ENCODE measurements around the gene TRAF3.

TRAF3 gene

DNA sequence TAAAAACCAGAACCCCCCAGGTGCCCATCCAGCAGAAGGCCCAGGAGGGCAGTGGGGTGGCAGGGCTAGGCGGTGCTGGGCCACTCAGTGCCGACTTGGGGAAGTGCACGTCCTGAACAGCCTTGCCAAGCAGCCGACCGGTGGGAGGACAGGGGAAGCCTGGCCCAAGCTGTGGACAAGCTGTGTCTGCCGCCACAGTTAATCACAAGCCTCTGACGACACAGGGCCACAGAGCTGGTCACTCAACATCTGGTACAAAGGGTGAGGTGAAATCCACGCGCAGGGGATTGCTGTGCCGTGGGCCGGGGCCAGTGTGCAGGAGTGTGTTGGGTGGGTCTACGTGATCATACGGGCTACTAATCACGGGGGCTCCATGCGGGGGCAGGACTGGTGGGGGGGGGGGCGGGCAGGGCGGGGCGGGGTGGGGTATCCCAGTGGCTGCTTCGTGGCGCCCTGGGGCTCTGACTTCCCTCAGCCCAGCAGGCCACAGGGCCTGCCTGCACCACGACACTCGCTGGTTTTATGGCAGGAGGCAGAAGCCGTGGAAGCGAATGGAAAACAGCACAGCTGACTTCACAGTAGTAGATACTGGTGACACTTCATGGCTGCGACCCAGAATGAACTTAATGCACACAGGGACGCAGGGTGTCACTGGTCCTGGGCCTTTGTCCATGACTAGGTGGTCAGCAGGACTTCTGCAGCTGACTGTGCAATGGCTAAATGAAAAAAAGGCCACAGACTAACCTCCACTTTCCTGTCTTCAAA is 155.4 kb downstream of the TRAF3 start:
- ATAC-seq: no peak
- Mint-ChIP-seq H3K36me3 (peaks cover 25% of the 10 kb centered on the region), H3K9me3 (no peaks in the 10 kb centered on the region), H3K27me3 (no peaks in the 10 kb centered on the region), H3K4me3 (no peak overlapping the region), H3K4me1 (peaks cover 15% of the 10 kb centered on the region), H3K27ac (no peak overlapping the region)

DNA sequence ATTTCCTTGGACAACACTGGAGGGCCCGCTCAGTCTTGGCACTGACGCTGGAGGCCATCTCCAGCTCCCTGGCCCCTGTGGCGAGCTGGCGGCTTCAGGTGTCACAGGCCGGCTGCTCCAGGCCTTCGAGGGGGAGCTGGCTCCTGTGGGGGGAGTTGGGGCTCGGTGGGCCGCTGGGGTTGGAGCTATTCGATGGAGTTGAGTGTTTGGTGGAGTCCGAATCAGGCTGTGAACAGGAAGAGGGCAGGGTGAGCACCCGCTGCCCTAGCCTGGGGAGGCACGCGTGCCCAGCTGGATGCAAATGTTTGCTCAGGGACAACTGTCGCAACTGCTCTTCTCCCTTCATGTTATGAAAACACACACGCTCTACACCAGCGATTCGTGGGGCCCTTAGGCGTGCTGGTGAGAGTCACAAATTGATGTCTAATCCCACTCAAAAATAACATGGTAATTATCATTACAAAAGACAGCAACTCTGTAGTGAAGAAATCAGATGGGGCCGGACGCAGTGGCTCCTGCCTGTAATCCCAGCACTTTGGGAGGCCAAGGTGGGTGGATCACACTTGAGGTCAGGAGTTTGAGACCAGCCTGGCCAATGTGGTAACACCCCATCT is 156.5 kb downstream of the TRAF3 start:
- Mint-ChIP-seq H3K9me3 (no peaks in the 10 kb centered on the region), H3K27me3 (no peaks in the 10 kb centered on the region), H3K36me3 (peaks cover 26% of the 10 kb centered on the region), H3K27ac (no peak overlapping the region), H3K4me1 (peaks cover 15% of the 10 kb centered on the region), H3K4me3 (no peak overlapping the region)
- ATAC-seq: no peak

DNA sequence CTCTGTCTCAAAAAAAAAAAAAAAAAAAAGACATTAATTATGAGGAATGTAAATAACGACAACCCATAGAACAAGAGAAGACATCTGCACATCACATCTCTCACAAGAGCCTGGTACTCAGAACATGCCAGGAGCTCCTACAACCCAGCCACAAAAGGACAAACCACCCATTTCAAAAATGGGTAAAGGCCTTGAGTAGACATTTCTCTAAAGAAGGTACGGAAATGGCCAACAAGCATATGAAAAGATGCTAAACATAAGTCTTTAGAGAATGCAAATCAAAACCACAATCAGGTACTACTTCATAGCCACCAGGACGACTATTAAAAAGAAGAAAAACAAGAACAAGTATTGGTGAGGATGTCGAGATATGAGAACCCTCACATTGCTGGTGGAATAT is 158.5 kb downstream of the TRAF3 start:
- no peak for ATAC-seq
- Mint-ChIP-seq H3K36me3 (peaks cover 37% of the 10 kb centered on the region), H3K4me1 (peaks cover 15% of the 10 kb centered on the region), H3K27ac (no peak overlapping the region), H3K9me3 (no peaks in the 10 kb centered on the region), H3K4me3 (no peak overlapping the region), H3K27me3 (no peaks in the 10 kb centered on the region)

DNA sequence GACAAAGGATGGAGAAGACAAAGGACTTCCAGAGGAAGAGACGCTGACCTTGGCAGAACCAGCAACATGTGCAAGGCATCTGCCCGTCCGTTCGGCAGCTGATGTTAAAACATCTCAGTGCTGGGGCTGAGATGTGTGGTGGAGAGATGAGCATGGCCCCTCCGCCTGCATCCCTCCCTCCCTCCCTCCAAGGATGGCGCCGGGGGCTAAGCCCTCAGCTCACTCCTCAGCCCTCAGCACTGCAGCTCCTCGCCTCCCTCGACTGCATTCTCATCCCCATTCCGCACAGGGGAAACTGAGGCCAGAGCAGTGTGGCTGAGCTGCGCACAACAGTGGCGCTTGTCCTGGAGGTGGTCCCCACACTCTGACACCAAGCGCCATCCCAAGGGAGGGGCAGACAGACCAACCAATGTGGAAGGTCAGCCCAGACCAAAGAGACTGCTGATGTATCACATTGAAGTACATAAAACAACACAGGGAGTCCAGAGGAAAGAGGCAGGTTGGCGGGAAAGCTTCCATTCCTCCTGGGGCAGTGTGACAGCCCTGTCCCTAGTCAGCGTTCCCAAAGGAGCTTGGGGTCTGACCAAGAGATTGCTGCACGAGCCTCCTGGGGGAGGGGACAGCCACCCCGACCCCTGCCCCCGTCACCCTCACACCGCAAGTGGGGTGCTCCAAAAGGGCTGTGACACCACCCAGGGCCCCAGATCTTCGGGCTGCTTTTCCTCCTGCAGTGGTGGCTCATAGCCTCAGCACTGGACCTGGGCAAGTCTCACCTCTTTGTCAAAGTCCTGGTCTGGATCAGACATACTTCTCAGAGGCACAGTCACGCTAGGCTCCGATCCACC is 160.3 kb downstream of the TRAF3 start:
- H3K4me1 Mint-ChIP-seq: peaks cover 26% of the 10 kb centered on the region
- no peak overlapping the region for H3K4me3 Mint-ChIP-seq
- H3K9me3 Mint-ChIP-seq: no peaks in the 10 kb centered on the region
- ATAC-seq: no peak
- H3K27me3 Mint-ChIP-seq: no peaks in the 10 kb centered on the region
- H3K36me3 Mint-ChIP-seq: peaks cover 37% of the 10 kb centered on the region
- H3K27ac Mint-ChIP-seq: no peak overlapping the region

DNA sequence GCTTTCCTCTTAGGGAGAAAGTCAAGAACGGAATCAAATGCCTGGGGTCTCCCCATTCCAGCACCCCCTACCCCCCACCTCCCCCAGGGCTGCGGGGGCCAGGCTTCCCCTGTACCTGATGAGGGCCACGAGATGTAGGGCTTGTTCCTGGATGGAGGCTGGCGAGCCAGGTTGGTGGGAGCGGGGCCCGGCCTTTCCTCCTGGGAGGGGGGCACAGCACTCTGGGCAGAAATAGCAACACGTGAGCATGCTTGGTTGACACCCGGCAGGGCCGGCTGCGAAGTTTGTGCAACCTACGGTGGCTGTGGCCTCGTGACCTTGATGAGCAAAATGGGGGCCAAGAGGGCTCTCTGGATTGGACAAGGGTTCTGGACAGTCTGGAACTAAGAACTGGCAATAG is 160.9 kb downstream of the TRAF3 start:
- peaks cover 36% of the 10 kb centered on the region for H3K36me3 Mint-ChIP-seq
- no peak for ATAC-seq
- H3K27me3 Mint-ChIP-seq: no peaks in the 10 kb centered on the region
- no peaks in the 10 kb centered on the region for H3K9me3 Mint-ChIP-seq
- no peak overlapping the region for H3K4me3 Mint-ChIP-seq
- peaks cover 27% of the 10 kb centered on the region for H3K4me1 Mint-ChIP-seq
- no peak overlapping the region for H3K27ac Mint-ChIP-seq

DNA sequence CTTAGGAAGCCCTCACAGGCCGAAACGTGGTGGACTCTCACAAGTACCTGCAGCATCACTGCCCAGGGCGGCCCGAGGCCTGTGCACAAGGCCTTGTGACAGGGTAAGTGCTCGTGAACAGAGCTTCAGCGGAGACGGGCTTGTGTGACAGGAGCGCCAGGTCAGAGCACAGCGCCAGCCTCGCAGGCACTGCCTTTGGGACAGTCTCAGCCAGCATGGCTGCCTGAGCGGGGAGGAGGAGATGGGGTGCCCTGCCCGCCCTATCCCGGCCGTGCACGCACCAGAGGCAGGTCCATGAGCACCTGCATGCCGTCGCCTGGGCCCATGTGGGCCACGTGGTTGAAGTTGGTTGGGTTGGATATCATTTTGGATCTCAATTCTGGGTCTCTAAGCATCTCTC is 162.1 kb downstream of the TRAF3 start:
- Mint-ChIP-seq H3K4me1 (peaks cover 27% of the 10 kb centered on the region), H3K27ac (no peak overlapping the region), H3K36me3 (peaks cover 41% of the 10 kb centered on the region), H3K9me3 (no peaks in the 10 kb centered on the region), H3K4me3 (no peak overlapping the region), H3K27me3 (no peaks in the 10 kb centered on the region)
- no peak for ATAC-seq

DNA sequence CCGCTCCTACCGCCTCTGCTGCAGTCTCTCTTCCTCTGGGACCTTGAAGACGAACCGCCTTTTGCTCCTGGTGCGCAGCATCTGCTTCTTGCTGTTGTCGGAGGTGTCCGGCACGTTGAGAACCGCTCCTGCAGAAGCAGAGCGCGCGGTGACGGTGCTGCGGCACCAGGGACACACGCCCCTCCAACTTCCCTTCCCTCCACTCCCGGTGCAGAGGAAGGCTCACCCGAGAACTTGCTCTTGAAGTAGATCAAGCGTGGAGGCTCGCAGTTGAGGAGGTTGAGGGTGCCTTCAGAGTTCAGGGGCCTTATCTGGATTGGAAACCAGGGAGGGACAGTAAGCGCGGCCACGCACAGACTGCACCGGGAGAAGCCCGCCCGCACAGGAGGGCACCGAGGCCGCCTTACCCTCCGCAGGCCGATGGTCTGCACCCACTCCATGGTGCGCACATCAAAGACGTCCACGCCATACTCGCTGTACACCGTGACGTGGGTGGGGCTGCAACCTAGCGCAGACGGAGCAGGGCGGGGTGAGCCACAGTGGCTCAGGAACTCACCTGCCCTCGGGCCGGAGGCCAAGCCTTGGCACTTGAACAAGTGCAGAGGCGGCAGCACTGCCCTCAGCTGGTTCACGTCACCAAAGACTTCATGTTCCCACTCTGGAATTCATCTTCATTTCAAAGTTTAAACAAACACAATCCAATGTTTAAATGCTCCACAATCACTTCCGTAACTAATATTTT is 162.7 kb downstream of the TRAF3 start:
- no peaks in the 10 kb centered on the region for H3K27me3 Mint-ChIP-seq
- H3K36me3 Mint-ChIP-seq: peaks cover 47% of the 10 kb centered on the region
- no peak overlapping the region for H3K27ac Mint-ChIP-seq
- H3K9me3 Mint-ChIP-seq: no peaks in the 10 kb centered on the region
- H3K4me3 Mint-ChIP-seq: no peak overlapping the region
- no peak for ATAC-seq
- H3K4me1 Mint-ChIP-seq: peaks cover 27% of the 10 kb centered on the region

DNA sequence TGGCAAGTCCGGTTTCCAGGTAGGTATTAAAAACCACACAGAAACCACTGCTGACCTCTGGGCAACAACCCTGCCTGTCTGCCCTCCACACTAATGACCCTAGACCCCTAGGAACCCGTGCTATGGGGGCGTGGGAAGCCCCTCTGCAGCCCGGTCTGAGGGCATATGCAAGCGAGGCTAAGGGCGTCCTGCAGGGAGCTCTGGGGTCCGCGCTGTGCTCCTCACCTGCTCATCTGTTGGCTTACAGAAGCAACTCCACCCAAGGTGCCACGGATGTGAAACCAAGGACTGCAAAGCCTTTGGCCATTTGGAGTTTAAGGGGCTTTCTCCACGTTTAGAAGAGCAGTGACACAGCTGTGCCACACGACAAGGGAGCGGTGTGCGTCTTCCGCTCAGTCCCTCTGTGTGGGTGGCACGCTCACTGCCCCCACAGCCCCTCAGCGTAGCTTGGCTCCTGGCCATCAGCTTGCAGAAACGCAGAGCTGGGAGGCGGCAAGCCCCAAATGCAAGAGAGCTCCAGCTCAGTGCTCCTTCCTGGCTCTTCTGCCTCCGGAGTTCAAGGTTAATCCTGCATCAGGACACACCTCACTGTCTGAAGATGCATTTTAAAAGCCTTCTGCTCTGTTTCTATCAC is 163.6 kb downstream of the TRAF3 start:
- no peak for ATAC-seq
- Mint-ChIP-seq H3K27me3 (no peaks in the 10 kb centered on the region), H3K9me3 (no peaks in the 10 kb centered on the region), H3K4me3 (no peak overlapping the region), H3K27ac (no peak overlapping the region), H3K4me1 (peaks cover 23% of the 10 kb centered on the region), H3K36me3 (peaks cover 53% of the 10 kb centered on the region)

DNA sequence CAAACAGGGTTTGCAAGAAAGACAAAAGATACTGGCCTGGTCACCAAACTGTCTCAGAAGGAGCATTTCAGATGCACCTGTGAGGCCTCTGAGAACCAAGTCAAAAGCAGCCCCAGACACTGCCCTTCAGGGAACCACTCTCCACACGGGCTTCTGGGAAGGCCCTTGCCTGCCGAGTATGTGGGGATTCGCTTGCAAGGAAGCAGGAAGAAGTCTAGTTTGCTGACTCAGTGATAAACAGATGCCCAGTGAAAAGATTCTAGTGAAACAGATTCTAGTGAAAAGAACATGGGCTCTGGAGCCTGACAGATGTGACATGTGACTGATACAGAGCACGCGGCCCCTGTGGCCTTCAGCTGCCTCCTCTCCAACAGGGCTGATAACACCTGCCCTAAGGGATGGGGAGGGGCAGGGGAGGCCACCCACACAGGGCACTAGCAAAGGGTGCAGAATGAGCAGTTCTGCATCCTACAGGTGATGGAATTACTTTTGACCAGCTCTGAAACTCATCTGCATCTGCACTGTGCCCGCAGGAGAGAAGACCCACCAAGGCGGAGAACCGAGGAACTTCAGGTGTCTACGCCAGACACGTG is 164.3 kb downstream of the TRAF3 start:
- peaks cover 48% of the 10 kb centered on the region for H3K36me3 Mint-ChIP-seq
- peaks cover 22% of the 10 kb centered on the region for H3K4me1 Mint-ChIP-seq
- H3K9me3 Mint-ChIP-seq: no peaks in the 10 kb centered on the region
- H3K4me3 Mint-ChIP-seq: no peak overlapping the region
- peak; percentile 79 for ATAC-seq
- H3K27me3 Mint-ChIP-seq: no peaks in the 10 kb centered on the region
- H3K27ac Mint-ChIP-seq: no peak overlapping the region

DNA sequence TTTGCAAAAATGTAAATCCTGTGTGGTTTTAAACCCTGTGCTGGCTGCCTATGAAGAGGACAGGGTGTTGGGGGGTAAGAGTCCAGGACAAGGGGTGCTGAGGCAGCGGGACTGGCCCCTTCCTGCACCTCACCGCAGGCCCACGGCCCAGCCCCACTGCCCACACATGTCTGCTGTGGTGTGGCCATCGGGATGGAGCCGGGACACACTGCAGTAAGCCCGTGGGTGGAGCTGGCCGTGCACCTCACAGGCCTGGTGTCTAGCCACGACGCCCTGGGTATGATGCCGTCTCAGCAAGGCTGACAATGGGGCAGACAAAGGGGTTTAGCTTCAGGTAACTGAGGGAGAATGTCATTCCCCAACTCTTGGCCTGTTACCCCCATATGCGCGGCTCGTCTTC is 164.8 kb downstream of the TRAF3 start:
- Mint-ChIP-seq H3K9me3 (no peaks in the 10 kb centered on the region), H3K27me3 (no peaks in the 10 kb centered on the region), H3K4me1 (peaks cover 27% of the 10 kb centered on the region), H3K4me3 (no peak overlapping the region), H3K27ac (no peak overlapping the region), H3K36me3 (peaks cover 47% of the 10 kb centered on the region)
- no peak for ATAC-seq

DNA sequence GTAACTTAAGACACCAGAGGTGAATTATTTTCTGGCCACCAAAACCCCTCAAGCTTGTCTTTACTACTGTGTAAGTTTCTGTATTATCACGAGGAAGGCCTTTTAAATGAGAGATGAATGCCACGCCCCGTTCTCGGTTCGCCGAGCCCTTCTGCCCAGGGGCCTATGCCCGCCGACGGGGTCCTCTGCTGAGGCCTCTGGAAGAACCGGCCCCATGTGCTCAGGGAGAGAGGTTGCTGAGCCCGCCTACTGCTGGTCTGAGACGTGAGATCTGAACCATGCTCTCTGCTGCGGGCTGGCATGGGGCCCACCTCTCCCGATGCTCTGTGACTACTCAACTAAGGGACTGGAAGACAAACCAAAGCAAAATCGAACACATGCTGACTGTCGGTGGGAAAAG is 166.2 kb downstream of the TRAF3 start:
- Mint-ChIP-seq H3K4me1 (peaks cover 36% of the 10 kb centered on the region), H3K27ac (peak overlapping the region; percentile 30), H3K9me3 (no peaks in the 10 kb centered on the region), H3K4me3 (no peak overlapping the region), H3K27me3 (no peaks in the 10 kb centered on the region), H3K36me3 (peaks cover 47% of the 10 kb centered on the region)
- ATAC-seq: no peak

DNA sequence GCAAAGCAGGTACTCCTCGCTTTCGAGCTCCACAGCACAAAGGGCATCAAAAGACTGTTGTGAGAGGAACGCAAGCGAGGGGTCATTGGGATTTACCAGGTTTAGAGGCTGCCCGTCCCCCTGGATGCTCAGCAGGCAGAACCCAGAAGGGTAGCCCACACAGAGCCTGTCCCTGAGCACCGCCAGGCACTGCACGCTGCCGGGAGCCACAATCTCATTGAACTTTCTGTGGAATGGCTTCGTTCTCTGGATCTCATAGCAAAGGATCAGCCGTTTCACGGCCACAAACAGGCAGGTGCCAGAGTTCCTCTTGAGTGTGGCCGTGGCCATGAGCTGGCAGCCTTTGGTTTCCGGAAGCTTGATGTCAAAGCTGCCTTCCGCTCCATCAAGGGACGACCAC is 166.7 kb downstream of the TRAF3 start:
- ATAC-seq: no peak
- H3K27me3 Mint-ChIP-seq: no peaks in the 10 kb centered on the region
- H3K9me3 Mint-ChIP-seq: no peaks in the 10 kb centered on the region
- peak overlapping the region; percentile 30 for H3K27ac Mint-ChIP-seq
- H3K36me3 Mint-ChIP-seq: peaks cover 50% of the 10 kb centered on the region
- H3K4me3 Mint-ChIP-seq: no peak overlapping the region
- H3K4me1 Mint-ChIP-seq: peaks cover 40% of the 10 kb centered on the region

DNA sequence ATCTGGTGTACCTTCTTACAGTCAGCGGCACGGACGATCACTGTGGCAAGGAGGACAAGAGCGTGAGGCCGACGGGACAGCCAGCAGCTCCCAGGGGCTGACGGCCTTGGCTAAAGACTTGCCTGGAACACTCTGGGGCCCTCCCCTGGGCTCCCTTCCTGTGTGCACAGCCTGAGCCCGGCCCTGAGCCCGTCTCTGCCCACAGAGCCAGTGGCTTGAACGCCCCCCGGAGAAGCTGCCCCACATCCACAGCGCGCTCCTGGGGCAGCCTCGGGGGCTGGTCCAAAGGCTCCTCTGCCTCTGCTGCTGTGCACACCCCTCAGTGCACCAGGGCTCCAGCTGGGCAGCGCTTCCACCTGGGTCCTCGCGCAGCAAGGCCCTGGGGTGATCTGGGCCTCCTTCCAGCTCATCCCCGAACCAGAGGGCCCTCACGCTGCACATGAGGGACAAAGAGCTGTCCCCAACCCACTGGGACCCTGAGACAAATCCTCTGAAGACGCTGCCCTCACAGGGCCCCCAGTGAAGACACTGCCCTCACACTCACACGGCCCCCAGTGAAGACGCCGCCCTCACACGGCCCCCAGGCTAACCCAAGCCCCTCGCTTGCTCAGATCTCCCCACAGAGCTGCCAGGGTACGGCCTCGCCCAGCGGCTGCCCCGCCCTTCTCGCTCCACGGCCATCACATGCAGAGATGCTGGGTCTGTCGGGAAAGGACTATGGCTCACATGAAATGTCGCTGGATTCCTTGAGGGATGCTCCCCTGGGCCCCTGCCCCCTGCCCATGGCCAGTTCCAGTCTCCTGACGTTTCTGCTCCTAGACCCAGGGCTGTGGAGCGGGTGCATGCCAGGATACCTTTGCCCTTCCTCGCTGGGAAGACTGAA is 167.4 kb downstream of the TRAF3 start:
- peaks cover 47% of the 10 kb centered on the region for H3K4me1 Mint-ChIP-seq
- H3K9me3 Mint-ChIP-seq: no peaks in the 10 kb centered on the region
- no peaks in the 10 kb centered on the region for H3K27me3 Mint-ChIP-seq
- no peak overlapping the region for H3K27ac Mint-ChIP-seq
- peaks cover 48% of the 10 kb centered on the region for H3K36me3 Mint-ChIP-seq
- no peak overlapping the region for H3K4me3 Mint-ChIP-seq
- no peak for ATAC-seq

Measured in stimulated activated memory B cell treated with anti-CD40 and anti-IgM and Interleukin-4, amounts not matched to agents 10 μg/mL and 1 μg/mL and 100 μg/mL, for 72 hours (primary cell).